Measurements from ENCODE around the gene MCIDAS.

Gene MCIDAS

DNA sequence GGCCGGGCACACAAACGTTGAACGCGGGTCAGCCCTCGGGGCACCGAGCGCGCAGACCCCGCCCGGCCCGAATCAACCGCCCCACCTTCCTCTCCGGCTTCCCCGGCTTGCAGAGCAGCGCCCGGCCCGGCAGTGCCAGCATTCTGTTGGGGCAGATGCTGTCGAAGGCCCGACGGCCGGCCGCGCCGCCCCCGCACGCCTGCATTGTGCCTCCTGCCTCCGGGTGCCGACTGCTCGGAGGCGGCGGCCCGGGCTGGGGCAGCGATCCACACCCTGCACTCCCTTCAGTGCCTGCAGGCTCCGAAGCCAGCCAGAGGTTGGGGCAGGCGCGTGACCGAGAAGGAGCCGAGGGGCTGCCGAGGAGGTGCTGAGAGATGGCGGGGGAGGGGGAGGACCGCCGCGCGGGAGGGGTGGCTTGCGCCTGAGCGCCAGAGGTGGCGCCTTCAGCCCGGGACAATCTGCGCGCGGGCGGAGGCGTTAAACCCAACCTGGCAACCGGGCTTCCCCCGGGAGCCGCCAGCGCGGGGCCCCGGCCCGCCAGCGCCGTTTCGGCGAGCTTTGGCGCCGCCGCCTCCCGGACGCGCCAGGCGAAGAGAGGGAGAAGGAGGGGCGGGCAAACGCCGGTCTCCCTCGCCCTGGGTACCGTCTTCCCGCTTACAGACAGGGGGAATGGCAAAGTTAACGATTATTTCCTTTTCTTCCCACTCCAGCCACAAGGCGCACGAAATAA is at the start of gene MCIDAS:
Gene MCIDAS (minus strand): TSS at position 382 of the 730 bp plus-strand sequence. CDS start 177 bp downstream, at position 205.
- peak; percentile 42 for DNase-seq

DNA sequence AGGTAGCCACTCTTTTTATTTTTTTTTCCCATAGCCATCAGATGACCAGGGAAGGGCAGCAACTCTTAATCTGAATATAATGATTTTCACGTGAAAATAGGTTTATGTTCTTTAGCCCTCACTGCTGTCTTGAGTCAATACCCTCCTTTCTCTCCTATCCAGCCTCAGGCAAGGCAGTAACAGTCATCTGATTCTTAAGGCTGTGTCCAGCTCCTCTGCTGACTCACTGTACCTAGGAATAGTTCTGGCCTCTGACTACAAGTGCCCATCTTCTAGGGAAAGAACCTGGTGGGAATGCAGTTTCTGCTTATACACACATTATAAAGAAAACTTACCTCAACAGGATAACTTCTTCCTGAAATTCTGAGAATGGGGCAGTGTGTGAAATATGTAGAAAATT is 49.7 kb upstream of the MCIDAS start:
- DNase-seq = no peak

DNA sequence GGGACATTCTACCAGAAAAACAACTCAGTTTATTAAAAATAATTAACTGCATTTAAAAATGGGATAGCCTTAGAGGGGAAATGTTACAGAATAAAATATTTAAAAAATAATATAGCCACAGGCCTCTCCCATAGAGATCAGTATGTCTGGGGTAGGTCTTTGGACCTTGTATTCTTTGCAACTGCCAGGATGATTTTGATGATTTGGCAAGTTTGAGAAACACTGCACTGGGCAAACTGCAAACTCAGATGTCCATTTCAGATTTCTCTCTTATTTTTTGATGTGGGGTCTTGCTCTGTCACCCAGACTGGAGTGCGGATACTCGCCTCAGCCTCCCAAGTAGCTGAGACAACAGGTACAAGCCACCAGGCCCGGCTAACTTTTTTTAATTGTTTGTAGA is 31.2 kb upstream of the MCIDAS start:
- DNase-seq = no peak

DNA sequence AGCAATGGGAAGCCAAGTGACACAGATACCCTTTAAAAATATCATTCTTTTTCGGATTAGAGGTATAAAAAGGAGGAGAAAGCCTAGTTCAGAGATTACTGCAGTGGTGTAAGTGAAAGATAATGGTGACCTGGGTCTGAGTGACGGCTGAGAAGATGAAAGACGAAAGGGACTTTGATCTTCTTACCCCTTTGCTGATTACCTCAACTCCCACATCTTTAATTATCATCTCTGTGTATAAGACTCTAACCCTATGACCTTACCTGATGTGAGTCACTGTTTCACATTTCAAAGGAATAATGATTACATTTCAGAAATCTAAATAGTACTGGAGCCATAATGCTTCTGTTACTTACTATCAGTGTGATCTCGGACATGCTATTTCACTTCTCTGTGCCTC is 27.7 kb upstream of the MCIDAS start:
- no peak for DNase-seq

DNA sequence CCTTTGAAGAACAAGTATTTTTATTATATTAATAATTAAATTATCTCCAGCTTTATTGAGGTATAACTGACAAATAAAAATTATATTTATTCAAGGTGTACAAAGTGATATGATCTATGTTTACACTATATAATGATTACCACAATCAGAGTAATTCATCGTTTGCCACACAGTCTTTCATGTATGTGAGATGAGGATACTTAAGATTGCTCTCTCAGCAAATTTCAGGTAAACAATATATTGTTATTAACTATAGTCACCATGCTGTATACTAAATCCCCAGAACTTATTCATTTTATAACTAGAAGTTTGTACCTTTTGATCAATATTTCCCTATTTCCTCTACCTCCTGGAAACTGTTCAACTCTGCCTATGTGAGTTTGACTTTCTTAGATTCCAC is 22.9 kb upstream of the MCIDAS start:
- DNase-seq = no peak

DNA sequence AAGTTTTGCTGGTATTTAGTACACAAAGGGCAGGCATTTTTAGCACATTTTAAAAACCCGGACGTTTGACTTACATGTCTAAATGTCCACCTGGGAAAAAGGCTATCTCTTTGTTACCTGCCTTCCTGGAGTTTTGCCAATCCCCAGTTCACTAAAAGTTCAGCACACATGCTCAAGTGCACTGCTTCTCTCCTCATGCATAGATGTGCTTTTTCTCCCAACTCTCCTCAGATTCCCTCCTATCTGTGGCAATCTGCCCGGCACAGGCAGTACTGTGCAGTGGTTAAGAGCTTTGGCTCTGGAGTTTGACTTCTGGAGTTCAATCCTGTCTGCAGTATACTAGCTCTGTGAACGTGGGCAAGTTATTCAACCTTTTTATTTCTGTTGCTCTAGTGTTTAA is 14.6 kb upstream of the MCIDAS start:
- DNase-seq = no peak

DNA sequence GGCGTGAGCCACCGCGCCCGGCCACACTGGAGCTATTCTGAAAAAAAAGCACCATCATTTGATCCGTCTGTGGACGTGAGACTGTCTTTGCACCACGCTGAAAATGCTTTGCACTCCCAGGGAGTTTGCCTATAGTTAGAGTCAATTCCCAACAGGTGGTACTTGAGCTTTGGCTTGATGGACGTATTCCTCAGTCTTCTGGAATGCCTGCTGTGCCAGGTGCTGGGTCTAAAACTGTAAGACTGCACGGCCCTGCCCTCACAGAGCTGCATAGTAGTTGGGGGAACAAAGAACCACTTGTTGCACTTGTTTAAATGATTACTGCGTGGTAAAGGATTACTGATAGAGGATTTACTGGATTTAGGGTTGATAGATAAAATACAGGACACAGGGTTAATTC is 9.7 kb upstream of the MCIDAS start:
- DNase-seq = no peak

DNA sequence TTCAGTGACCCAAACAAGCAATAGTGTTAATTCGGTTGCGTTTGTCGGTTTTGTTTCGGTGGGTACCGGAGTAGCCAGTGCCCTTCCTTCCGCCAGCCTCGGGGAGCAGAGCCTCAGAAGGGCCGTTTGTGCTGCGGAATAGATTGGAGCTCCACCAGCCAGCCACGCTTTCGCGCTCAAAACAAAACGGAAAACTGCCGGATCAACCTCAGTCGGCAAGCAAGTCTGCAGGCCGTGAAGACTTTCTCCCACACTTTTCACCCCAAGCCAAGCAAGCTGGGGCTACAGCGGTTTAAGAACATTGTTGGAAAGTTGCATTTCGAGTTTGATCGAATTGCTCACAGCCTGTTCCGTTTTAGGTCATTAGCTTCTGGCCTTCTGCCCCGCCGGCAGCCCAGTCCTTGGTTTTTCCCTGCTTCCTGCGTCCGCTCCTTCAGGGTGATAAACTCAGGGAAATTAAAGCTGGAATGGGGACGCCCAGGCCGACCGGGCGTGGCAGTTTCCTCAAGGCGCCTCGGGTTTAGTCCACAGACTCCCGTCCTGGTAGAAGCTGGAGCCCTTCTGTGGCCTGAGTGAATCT is 7.1 kb upstream of the MCIDAS start:
- DNase-seq = no peak

DNA sequence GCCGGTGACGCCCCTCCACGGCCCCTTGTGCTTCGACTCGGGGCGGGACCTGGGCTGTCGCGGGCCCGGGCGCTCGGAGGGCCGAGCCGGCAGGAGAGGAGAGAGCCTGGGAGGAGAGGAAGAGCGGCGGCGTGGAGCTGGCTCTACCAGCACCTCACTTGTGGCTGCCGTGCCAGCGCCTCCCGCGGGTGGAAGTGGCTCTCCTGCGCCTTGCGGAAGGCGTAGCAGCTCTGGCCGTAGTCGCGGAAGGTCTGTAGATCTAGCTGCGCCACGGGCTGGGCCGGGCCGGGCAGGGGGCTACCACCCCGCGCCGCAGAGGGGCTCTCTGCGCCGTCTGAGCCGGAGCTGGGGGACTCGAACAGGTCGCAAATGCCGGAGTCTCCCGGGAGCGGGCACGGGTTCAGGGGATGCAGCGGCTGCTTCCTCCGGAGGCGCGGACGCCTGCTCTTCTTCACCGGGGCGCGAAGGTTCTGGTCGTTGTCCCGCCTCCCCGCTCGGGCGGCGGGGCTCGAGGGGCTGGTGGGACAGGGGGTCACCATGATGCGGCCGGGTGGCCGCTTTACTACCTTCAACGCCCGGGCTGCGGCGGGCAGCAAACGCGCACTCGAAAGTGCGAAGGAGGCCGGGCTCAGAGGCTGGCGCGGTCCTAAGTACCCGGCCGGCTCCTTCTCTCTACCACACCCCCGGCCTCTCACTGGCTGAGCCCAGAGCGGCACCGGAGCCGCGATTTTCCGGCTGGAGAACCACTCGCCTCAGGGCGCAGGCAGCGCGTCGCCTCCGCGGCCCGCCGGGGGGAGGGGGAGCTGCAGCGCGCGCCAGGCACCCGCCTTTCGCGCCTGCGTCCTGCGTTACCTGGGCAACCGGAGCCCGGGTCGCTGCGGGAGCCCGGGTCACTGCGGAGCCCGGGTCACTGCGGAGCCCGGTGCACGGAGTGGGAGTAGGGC is 6.1 kb upstream of the MCIDAS start, which contains the start of gene CCNO:
Gene CCNO (minus strand): TSS at position 624 of the 944 bp plus-strand sequence. CDS start 85 bp downstream, at position 539.
- no peak for DNase-seq

DNA sequence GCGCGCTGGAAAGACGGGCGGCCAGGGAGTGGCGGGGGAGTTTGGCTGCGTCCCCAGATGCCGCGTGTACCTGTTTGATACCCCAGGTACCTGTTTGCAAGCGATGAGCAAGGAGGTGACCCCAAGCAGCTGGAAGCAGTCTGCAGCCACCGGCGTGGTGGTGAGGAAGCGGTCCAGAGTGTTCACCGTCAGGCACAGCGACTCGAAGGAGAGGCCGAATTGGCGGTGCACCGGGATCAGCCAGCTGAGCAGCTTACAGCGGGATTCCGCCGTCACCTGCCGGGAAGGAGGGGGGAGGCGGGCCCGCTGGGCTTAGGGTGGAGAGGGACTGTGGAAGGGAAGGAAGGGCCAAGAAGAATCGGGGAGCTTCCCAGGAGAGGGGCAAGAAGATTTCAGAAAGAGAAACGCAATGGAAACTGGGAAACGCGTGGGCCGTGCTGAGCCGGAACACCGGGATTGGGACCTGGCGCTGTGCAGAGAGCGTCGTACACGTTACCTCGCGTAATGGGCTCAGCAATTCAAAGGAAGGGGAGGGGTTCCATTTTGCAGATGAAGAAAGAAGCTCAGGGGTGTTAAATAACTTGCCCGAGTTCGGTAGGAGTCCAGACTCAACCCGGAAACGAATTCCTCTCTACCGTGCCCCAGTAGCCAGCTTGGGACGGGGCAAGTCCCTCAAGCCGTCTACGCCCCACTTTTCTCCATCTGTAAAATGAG is 5.3 kb upstream of the MCIDAS start:
- no peak for DNase-seq

DNA sequence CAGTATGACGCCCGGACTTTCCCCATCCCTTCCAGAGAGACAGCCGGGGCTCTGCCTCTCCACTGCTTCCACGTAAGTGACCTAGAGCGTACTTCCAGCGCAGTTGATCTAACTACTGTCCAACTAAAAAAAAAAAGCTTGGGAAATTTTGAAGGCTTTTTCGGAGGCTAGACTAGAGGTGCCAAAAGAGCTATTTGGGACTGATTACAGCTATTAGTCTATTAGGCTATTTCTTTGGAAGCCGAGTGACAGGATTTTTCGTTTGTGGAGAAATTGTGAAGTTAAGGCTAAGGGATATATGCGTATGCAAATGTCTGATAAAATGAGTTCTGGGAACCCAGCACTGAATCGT is 4.8 kb upstream of the MCIDAS start:
- DNase-seq = no peak

DNA sequence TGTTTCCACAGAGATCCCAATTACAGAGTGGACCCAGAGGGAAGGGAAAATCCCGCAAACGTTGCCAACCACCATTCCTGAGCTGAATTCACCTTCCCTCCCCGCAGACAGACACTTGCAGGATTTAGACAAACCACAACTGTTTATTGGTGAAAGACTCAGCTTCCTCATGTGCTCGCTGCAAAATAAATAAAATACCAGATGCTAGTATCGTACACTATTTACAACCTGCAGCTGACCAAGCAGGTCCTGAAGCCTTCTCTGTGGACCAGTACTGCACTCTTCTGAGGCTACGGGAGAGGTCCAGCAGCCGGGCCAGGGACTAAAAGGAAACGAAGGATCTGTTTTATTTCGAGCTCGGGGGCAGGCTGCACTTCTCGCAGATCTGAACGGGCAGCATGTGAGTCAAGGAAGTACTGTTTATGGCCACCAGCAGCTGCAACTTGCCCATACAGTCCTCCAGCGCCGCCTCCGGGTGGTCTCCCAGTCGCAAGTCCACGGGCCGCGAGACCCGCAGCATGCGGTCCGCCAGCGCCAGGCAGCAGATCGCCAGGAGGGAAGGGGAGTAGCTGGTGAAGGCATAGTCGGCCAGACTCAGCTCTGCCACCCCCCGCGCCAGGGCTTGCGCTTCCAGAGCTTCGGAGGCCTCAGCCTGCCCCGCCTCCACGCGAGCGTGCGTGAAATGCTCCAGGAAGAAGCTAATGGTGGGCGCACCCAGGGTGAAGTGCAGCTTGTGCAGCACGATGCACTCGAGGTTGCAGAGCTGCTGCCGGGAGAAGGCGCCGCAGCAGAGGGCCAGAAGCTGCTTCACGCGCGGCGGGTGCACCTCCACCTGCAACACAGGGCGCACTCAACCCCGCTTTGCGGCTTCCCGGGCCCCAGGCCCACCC is 4.2 kb upstream of the MCIDAS start:
- no peak for DNase-seq

DNA sequence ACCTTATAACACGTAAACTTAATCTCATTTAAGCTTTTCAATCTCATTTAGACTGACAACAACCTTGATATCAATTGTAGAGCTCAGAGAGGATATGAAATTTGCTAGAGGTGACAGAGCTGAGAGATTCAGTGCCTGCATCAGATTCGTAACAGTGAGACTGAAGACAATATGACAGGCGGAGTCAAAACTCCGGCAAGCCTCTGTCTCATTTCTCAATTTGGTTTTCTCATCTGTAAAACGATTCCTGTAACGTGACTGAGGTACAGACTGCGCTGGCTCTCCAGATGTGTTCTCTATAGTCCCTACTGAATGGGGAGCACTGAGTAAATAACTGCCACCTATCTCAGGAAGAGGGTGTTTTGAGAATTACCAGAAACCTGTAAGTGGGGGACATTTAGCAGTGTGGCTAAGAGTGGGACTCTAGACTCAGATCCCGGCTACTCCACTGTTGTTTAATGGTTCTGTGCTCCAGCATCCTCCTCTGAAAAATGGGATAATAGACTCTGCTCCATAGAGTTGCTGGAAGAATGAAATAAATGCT is 3.0 kb upstream of the MCIDAS start:
- DNase-seq = no peak

DNA sequence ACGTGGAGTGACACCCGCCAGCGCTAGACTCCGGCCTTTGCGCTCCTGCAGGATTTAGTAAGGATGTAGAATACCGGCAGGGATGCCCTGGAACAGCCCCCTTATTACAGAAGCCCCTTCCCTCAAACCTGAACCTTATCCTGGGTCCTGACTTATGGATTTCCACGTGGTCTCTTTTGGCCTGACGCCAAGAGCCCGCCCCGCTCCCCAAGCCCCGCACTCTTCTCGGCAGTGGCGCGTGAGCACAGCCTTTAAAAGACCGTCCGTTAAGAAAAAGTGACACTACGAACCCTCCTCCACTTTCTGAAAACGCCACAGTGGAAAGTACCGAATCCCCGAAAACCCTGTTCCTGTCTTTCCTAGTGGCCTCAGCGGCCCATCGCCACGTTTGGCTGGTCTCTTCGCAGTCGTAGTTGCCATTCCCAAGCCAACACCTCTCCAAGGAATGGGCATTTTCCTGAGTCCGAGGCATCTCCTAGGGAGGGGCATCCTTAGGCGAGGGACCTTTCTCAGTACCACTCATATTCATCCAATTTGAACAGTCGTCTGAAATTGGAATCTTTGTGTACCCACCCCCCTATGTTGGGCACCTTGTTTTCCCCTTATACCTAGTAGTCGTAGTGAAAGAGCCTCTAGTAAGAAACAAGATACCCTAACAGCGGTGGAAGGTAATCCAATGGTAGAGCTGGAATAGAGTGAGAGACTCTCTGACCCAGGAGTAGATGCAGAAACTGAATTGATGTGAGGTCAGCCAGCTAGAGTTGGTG is 732 bp upstream of the MCIDAS start:
- DNase-seq = no peak

DNA sequence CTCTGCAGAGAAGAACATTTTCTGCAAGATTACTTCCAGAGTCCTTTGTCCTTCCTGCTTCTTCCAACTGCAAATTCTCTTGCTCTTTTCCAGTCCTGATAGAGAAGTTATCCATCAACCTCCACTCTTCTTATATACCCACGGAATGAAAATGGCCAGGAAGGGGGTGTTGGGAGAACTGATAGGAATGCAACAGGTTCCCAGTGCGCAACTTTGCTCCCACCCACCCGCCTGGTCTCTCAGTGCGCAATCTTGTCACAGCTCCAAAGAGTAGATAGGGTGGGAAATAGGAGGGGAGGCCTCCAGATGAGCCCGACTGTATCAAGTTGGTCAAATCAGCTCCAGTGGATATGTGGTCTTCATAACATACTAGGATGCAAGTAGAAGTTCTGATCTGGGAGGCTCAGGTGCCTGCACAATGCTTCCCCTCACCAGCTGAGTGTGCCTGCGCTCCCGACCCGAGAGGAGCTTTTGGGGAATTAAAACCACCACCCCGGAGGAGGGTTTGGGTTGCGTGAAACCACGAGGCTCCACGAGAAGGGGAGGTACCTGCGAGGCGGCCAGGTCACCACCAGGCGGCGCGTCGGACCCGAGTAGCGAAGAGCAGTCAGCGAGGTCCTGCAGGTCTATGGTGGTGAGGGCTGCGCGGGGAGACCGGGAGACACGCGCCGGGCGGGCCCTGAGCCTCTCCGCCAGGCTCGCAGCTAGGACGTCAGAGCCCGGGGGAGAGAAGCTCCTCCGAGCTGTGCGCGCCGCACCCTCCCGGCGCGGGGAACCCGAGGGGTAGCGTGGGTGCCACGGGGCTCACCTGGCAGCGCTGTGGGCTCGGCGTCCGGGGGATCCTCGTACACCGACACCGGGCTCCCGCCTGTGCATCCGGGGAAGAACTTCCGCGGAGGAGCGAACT is 835 bp downstream of the MCIDAS start:
- DNase-seq = peak; percentile 34

DNA sequence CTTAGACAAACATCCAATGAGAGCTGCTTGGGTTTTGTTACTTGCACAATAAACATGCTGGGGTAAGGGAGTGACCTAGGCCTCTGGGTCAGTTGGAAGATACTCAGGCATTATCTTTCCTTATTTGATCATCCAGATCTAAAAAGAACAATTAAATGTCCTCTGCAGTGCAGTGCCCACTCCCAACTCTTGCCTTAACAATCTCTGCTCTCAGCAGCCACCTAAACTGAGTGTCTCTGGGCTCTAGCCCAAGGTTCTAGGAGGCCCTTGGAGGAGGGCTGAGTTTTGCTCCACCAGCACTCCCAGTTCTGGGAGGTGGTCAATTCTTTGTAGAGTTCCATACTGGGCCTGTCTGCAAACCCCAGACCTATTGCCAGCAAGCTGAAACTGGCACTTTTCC is 1.8 kb downstream of the MCIDAS start:
- no peak for DNase-seq

DNA sequence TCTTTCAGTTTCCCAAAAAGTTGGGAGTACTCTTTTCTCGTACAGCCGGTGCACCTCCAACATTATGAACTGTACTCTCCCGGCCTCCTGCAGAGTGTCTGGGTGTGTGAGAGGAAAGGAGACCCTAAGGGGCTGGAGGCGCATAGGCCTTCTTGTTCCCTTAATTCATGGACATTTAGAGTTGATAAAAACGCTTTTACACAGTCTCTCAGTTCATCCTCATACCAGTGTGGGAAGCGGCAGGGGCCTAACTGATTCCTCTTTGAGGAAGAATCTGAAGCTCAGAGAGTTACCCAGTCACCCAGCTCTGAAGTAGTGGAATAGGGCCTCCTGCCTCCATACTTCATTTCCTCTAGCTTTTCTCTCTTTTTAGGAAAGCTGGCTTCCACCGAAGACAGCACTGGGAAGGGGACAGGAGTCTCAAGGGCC is 3.3 kb downstream of the MCIDAS start:
- no peak for DNase-seq

DNA sequence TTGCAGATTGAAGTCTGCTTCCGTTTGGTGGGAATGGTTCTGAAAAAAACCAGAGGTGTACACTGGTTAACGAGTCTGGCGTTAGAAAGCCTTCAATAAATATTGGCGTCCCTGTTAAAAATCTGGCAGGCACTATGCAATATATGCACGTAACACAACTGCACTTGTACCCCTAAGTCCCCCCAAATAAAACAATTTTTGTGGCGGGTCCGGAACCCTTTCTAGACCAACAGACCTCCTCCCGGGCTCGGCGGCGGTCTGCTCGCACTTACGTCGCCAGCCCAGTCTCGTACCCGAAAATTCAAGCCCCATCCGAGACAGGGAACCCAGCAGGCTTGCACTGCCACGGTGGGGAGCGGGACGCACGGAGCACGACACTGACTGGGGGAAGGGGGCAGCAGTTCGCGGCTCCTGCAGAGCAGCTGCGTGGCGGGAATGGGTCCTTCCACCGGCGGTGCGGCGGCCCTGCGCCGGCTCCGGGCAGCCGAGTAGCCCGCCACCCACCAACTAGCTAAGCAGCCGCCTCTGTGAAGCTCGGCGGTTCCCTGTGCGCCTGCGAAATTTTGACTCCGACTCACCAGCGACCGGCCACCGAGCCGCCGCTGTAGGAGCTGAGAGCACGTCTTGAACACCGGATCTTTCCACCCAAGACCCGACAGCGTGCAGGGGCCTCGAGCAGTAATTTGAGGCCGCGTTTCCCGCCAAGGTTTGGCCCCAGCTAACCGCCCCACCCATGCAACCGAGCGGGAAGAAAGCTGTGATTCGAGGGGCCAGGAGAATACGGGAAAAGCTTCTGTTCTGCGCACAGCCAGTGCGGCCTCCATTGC is 3.9 kb downstream of the MCIDAS start:
- no peak for DNase-seq
